Caco-2 (cell line): ENCODE results near the gene CEP55. TPM values are rescaled to one million over a fixed set of nuclear protein-coding genes. Genes with fewer than 3 reads are reported as not detected.

Experiments
- BruUV-seq: library from RNA; stranded (reverse); fragments of 400-500 nt; replicated peaks from 2 replicates; lab custom pipeline; 2021; lab: Mats Ljungman, UMichigan
- CTCF ChIA-PET: fragments of 300-600 bp; sonication (Branson Sonifier 250); formaldehyde crosslinking; loops from one replicate; lab custom pipeline; 2022; ENCODE audit warnings: antibody characterized with exemption; lab: Charles Lee
- POLR2A ChIA-PET: fragments of 300-600 bp; sonication (Branson Sonifier 250); formaldehyde crosslinking; loops from one replicate; lab custom pipeline; 2022; ENCODE audit warnings: antibody characterized with exemption; lab: Charles Lee
- DNase-seq, 2 experiments: peaks; one replicate each; pipeline versions ENCODE4 v3.0.0 to v3.0.0-alpha.2; 2020 to 2022
- H3K27me3 ChIP-seq: replicated peaks from 2 replicates; pipeline ENCODE4 v1.6.0; 2011; ENCODE audit warnings: low read length; ENCODE audit not compliant: control insufficient read depth, insufficient read depth
- H3K36me3 ChIP-seq: 2 replicates; pipeline ENCODE4 v1.5.1; 2011; ENCODE audit warnings: low read length; ENCODE audit not compliant: control insufficient read depth, insufficient read depth
- H3K4me1 ChIP-seq: fragments of 250-450 bp; sonication (Bioruptor Pico); 2 replicates; pipeline ENCODE4 v1.5.1; 2020; ENCODE audit warnings: mild to moderate bottlenecking
- H3K4me3 ChIP-seq: 2 replicates; pipeline ENCODE4 v1.5.1; 2011; ENCODE audit warnings: low read depth, mild to moderate bottlenecking, control low read depth, low read length
- H3K9me3 ChIP-seq: fragments of 250-450 bp; sonication (Bioruptor Pico); 2 replicates; pipeline ENCODE4 v1.5.1; 2020; ENCODE audit warnings: mild to moderate bottlenecking, moderate library complexity
- H3K27ac Mint-ChIP-seq: one replicate; pipeline ENCODE4 v1.8.0; 2022; ENCODE audit warnings: mixed read lengths; ENCODE audit not compliant: unreplicated experiment
- H3K27me3 Mint-ChIP-seq: one replicate; pipeline ENCODE4 v1.8.0; 2022; ENCODE audit warnings: mixed read lengths; ENCODE audit not compliant: insufficient read depth, unreplicated experiment
- H3K36me3 Mint-ChIP-seq: one replicate; pipeline ENCODE4 v1.8.0; 2022; ENCODE audit warnings: mild to moderate bottlenecking, mixed read lengths; ENCODE audit not compliant: insufficient read depth, unreplicated experiment
- H3K4me1 Mint-ChIP-seq: one replicate; pipeline ENCODE4 v1.8.0; 2022; ENCODE audit warnings: low read depth, mixed read lengths; ENCODE audit not compliant: unreplicated experiment
- H3K4me3 Mint-ChIP-seq: one replicate; pipeline ENCODE4 v1.8.0; 2022; ENCODE audit warnings: mild to moderate bottlenecking, moderate library complexity, mixed read lengths; ENCODE audit not compliant: unreplicated experiment
- H3K9me3 Mint-ChIP-seq: one replicate; pipeline ENCODE4 v1.8.0; 2022; ENCODE audit warnings: mixed read lengths; ENCODE audit not compliant: unreplicated experiment
- intact Hi-C: fragments of 100-400 bp; cut with micrococcal nuclease; formaldehyde crosslinking; loops from one replicate; pipeline ENCODE4 v1.10.0; 2022; ENCODE audit not compliant: unreplicated experiment
- total RNA-seq: library from RNA; stranded (reverse); gene quantifications from 2 replicates; pipeline ENCODE4 v1.2.3, GENCODE V29; 2022
- TF ChIP-seq, protein P1 (sequence below), 2 experiments: fragments of 200-600 bp in 1 of 2; IDR thresholded peaks; 1 replicate in 1 of 2; 2 replicates in 1 of 2; pipeline versions ENCODE4 v1.5.1 to v1.8.0; 2011 to 2022; ENCODE audit warnings: antibody characterized with exemption in 1 of 2, control low read depth in 1 of 2, inconsistent platforms in 1 of 2, low read depth in 1 of 2, low read length in 1 of 2, mild to moderate bottlenecking in 1 of 2, moderate library complexity in 1 of 2; ENCODE audit not compliant: insufficient read depth in 1 of 2, severe bottlenecking in 1 of 2, unreplicated experiment in 1 of 2

The CEP55 gene
- total RNA-seq, 1 experiment from 2014 or later = 65.3 TPM

DNA sequence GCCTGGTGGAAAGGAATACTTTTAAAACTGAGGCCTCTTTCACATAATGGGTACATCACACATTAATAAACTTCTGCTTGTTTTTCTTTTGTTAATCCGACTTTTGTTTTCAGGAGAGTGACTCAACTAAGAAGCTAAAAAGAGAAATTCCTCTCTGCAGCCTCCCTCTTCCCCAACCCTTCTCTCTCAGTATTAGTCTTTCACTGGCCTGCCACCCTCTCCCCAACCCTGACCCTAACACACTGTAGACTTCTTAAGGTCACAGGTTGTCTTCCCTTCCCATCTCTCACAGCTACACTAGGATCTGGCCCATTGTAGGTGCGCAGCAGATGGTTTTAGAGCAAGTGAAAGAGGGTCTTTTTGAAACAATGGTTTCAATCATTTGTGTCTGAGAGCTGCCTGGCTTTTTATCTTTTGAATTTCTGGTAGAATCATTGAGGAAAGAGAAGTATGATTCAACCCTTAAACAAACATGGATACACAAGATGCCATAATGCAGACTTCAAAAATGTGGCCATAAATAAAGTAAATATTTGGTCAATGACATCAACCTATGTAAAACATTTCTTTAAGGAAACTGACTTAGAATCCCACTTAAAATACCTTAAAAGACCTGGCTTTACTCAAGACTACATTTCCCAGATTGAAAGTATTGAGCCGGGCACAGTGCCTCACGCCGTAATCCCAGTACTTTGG, 52.1 kb downstream of the CEP55 start:
- Mint-ChIP-seq H3K27me3 (no peaks in the 10 kb centered on the region), H3K4me1 (peaks cover 36% of the 10 kb centered on the region), H3K4me3 (peak overlapping the region; percentile 17), H3K27ac (peak overlapping the region; percentile 96), H3K36me3 (peaks cover 6% of the 10 kb centered on the region), H3K9me3 (no peaks in the 10 kb centered on the region)
- TF ChIP-seq, protein P1, sequence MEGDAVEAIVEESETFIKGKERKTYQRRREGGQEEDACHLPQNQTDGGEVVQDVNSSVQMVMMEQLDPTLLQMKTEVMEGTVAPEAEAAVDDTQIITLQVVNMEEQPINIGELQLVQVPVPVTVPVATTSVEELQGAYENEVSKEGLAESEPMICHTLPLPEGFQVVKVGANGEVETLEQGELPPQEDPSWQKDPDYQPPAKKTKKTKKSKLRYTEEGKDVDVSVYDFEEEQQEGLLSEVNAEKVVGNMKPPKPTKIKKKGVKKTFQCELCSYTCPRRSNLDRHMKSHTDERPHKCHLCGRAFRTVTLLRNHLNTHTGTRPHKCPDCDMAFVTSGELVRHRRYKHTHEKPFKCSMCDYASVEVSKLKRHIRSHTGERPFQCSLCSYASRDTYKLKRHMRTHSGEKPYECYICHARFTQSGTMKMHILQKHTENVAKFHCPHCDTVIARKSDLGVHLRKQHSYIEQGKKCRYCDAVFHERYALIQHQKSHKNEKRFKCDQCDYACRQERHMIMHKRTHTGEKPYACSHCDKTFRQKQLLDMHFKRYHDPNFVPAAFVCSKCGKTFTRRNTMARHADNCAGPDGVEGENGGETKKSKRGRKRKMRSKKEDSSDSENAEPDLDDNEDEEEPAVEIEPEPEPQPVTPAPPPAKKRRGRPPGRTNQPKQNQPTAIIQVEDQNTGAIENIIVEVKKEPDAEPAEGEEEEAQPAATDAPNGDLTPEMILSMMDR (IDR thresholded peaks at IDR 0.05; ENCODE audit: insufficient read depth in 1 of 2, low read depth in 1 of 2, low read length in 1 of 2, severe bottlenecking in 1 of 2, unreplicated experiment in 1 of 2) = no peak
- BruUV-seq = TSS peak; percentile 92
- Histone ChIP-seq H3K36me3 (no peaks in the 10 kb centered on the region), H3K4me3 (no peak overlapping the region), H3K27me3 (no peaks in the 10 kb centered on the region), H3K4me1 (peaks cover 68% of the 10 kb centered on the region), H3K9me3 (no peaks in the 10 kb centered on the region)
- intact Hi-C loops = no loop called here
- POLR2A ChIA-PET = no interaction called here
- peak in 1 of 2 experiments; percentile 62 for DNase-seq
- CTCF ChIA-PET = no interaction called here

DNA sequence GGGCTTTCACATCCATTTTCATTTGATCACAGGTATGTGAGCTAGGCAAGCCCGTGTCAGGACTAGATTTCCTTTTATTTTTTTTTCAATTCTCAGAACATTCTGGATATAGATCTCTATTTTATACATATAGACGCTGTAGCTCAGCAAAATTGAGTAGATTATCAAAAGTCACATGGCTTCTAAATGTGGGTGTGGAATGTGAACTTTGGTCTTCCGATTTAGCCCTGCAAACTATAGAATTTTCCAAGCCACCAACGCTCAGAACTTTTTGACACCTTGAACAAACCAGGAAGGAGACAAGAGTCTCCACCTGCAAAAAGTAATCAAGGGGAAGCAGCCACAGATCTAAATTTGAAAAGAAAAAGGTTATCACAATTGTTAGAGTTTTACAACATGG, 54.2 kb downstream of the CEP55 start:
- Mint-ChIP-seq H3K27me3 (no peaks in the 10 kb centered on the region), H3K4me3 (peak overlapping the region; percentile 52), H3K4me1 (peaks cover 50% of the 10 kb centered on the region), H3K27ac (peak overlapping the region; percentile 85), H3K9me3 (no peaks in the 10 kb centered on the region), H3K36me3 (peaks cover 6% of the 10 kb centered on the region)
- ChIA-PET POLR2A (no interaction called here), CTCF (interaction anchor here (0.6 to 1.0 kb wide), 2 partner anchors 93 to 130 kb away, joined by 3 to 4 read pairs; no protein-coding TSS in a partner anchor)
- Histone ChIP-seq H3K4me1 (peaks cover 79% of the 10 kb centered on the region), H3K36me3 (no peaks in the 10 kb centered on the region), H3K4me3 (no peak overlapping the region), H3K9me3 (no peaks in the 10 kb centered on the region), H3K27me3 (no peaks in the 10 kb centered on the region)
- TF ChIP-seq, protein P1 (IDR thresholded peaks at IDR 0.05; ENCODE audit: insufficient read depth in 1 of 2, low read depth in 1 of 2, low read length in 1 of 2, severe bottlenecking in 1 of 2, unreplicated experiment in 1 of 2) = no peak
- peak in 1 of 2 experiments; percentile 31 for DNase-seq
- intact Hi-C loops = loop anchor here (5.0 to 10.0 kb wide), 2 partner anchors 37 to 264 kb away; no protein-coding TSS in a partner anchor
- no TSS peak for BruUV-seq

DNA sequence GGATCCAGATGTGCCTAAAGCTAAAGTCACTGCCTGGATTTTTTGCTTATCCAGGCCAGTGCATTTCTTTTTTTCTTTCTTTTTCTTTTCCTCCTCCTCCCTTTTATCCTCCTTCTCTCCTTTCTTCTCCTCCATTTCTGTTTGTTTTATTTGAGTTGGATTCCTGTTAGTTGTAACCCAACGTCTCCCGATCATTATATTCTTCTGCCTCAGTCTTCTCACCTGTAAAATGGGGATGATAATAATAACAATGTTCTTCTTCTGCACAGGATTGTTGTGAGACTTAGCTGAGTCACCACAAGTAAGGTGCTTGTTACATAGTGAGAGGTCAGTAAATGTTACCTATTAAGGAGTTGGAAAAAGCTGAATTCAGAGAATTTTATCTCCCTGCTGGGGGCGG, 56.4 kb downstream of the CEP55 start:
- CTCF ChIA-PET = interaction anchor here (3.5 kb wide), 1 partner anchor 128 kb away, joined by 60 read pairs; no protein-coding TSS in a partner anchor
- H3K27me3 Mint-ChIP-seq = no peaks in the 10 kb centered on the region

More for the DNA sequence above, 56.4 kb downstream of the CEP55 start:
- H3K27ac Mint-ChIP-seq = no peak overlapping the region
- intact Hi-C loops = loop anchor here (5.0 to 10.0 kb wide), 2 partner anchors 35 to 262 kb away; no protein-coding TSS in a partner anchor
- H3K4me3 ChIP-seq = no peak overlapping the region
- no peak overlapping the region for H3K4me3 Mint-ChIP-seq
- H3K36me3 ChIP-seq = no peaks in the 10 kb centered on the region
- H3K4me1 Mint-ChIP-seq = peaks cover 42% of the 10 kb centered on the region
- TF ChIP-seq, protein P1 (IDR thresholded peaks at IDR 0.05; ENCODE audit: insufficient read depth in 1 of 2, low read depth in 1 of 2, low read length in 1 of 2, severe bottlenecking in 1 of 2, unreplicated experiment in 1 of 2) = no peak
- peaks cover 6% of the 10 kb centered on the region for H3K36me3 Mint-ChIP-seq
- no TSS peak for BruUV-seq
- peaks cover 63% of the 10 kb centered on the region for H3K4me1 ChIP-seq
- POLR2A ChIA-PET = no interaction called here
- no peak for DNase-seq
- no peaks in the 10 kb centered on the region for H3K27me3 ChIP-seq
- H3K9me3 Mint-ChIP-seq = no peaks in the 10 kb centered on the region
- H3K9me3 ChIP-seq = no peaks in the 10 kb centered on the region
